GM19324 (cell line): ENCODE data around the gene ZNF496.
"Not testable (repeated sequence)": the region's sequence is repeated elsewhere in the genome, so short reads cannot be mapped to it uniquely, and the experiment has no call there.

Experiments used
- ATAC-seq: cut with Tn5 transposase; IDR thresholded peaks from one replicate; pipeline ENCODE4 v1.9.1; 2021; ENCODE audit warnings: mild to moderate bottlenecking, moderate library complexity; ENCODE audit not compliant: unreplicated experiment, low FRiP score

Gene ZNF496

DNA sequence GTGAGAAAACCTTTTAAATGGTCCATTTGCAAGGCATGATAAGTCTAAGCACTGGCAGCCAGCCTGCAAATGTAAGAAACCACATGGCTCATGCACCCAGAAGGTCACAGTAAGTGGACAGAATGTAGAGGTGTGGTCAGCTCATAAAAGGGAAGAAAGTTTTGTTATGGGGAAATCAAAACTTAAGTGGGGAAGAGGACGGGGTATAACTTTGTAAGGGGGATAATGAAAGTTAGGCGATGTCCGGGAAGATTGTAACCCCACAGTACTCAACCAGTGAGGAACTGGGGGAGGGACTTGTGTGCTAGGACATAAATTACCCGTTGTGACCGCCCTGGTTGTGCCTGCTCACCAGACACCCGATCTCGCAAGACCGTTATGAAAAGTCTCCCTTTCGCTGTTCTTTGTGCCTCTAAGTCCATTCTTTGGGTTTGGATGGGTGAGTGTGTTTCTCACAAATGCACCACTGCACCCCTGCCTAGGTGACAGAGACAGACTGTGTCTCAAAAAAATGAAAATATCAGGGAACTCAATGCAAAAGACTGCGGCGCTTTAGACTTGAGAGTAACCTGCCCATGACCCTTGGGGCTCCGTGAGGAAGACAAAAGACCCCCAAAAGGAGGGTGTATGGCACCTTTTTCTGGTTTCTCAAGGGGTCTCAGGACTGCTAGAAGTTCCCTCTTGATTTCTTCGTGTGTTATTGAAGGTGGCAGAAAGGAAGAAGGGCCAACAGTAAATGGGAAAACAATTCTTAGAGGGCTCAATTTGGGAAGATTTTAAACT lies 28.6 kb upstream of the ZNF496 start:
- ATAC-seq: no peak

DNA sequence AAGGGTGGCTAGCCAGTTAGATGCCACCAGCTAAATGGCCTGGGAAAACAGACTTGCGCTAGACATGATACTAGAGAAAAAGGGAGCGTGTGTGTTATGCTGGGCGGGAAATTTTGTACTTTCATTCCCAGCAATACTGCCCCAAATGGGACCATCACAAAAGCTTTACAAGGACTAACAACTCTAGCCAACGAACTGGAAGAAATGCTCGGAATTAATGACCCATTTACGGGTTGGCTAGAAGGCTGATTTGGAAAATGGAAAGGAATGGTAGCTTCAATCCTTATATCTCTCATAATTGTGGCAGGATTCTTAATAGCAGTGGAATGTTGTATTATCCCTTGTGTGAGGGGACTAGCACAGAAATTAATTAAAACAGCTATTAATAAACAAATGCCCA lies 27.9 kb upstream of the ZNF496 start:
- no peak for ATAC-seq

DNA sequence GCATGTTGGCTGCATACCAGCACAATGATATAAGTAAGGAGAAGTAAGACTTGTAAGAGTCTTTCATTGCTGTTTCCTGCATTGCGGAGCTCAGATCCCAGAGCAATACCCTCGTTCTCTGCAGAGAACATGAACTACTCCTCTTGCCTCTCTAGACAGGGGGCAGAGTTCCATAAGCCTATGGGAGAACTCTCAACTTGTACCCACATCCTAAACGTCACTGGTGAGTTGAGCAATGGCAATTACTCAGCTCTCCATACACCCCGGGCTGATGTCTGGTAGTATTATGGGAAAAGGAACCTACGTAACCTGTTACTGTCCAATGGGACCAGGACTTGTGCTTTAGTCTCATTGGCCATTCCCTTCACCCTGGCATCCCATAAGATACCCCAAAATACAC lies 27.3 kb upstream of the ZNF496 start:
- no peak for ATAC-seq

DNA sequence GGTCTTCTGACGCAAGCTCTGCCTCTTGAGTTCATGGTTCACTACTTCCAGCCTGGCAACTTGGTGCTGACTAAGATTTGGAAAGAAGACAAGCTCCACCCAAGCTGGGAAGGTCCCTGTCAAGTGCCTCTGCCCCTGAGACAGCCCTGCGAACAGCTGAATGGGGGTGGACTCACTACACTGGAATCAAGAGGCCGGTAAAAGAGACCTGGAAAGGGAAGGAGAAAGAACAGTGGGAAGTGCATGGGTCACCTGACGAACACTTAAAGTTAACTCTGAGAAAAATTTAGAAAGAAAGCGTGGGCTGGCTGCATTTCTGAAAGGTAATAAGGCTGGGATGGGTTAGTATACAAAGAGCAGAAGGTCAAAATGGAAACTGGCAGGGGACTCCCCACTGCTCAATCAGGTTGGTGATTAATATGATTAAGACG lies 26.1 kb upstream of the ZNF496 start:
- peak; percentile 78 for ATAC-seq

DNA sequence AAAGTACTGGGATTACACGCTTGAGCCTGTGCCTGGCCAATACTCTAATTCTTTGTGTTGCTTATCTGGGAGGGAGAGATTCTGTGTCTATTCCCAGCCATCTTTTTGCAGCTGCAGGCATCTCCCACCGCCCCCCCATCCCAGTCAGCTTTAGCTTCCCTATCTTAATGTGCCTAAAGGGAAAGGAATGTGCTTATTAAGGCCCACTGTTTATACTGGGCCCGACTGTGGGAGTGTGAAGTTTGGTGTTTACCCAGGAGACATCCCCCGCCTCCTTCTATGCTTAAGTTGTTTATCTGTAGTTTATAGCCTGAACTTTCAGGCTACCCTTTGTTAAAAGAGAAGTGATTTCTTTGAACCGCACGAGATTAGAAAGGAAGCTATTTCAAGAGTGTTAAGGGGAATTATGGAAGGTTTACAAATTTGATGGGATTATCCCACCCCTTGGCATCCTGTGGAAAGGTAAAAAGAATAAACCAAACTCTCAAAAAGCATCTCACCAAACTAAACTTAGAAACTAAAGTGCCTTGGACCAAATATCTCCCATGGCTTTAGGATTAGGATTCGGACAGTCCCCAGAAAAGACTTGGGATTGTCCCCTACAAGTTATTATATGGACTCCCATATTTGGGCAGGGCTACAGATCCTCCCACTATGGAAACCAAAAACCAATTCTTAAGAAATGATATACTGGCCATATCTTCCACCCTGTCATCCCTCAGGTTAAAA lies 25.5 kb upstream of the ZNF496 start:
- ATAC-seq: no peak

DNA sequence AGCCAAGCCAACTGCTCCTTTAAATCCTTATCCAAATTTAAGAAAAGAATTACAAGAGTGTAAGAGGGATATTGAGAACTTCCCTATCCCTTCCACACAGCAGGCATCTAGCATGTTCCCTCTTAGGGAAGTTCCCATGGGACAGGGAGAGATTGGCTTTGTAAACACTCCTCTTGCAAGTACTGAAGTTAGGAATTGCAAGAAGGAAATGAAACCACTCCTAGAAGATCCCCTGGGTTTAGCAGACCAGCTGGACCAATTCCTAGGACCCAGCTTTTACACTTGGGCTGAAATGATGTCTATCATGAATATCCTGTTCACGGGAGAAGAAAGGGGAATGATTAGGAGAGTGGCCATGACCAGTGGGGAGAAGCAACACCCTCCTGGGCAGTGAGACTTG lies 23.5 kb upstream of the ZNF496 start:
- ATAC-seq: not testable (repeated sequence)

DNA sequence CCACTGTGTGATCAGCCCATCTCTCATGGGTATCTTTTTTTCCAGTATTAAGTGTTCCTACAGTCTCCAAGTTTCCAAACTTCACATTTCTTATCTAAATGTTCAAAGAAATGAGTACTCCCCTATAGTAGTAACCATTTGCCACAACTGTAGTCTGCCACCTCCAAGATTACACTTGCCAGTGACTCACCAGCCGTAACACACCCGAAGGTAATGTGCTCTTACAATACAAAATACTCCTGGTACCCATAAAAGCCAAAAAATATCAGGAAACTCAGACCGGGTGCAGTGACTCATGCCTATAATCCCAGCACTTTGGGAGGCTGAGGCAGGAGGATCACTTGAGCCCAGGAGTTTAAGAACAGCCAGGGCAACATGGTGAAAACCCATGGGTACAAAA lies 20.5 kb upstream of the ZNF496 start:
- no peak for ATAC-seq

DNA sequence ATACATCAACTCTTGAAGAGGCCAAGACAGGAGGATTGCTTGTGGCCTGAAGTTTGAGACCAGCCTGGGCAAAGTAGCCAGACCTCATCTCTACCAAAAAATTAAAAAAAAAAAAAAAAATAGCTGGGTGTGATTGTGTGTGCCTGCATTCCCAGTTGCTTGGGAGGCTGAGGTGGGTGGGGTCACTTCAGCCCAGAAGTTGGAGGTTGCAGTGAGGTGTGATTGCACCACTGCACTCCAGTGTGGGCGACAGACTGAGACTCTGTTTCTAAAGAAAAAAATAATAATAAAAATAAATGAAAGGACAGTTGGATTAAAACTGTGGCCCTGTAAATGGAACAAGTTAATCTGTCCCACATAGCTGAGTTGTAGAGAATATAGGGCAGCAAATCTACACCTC lies 18.9 kb upstream of the ZNF496 start:
- no peak for ATAC-seq

DNA sequence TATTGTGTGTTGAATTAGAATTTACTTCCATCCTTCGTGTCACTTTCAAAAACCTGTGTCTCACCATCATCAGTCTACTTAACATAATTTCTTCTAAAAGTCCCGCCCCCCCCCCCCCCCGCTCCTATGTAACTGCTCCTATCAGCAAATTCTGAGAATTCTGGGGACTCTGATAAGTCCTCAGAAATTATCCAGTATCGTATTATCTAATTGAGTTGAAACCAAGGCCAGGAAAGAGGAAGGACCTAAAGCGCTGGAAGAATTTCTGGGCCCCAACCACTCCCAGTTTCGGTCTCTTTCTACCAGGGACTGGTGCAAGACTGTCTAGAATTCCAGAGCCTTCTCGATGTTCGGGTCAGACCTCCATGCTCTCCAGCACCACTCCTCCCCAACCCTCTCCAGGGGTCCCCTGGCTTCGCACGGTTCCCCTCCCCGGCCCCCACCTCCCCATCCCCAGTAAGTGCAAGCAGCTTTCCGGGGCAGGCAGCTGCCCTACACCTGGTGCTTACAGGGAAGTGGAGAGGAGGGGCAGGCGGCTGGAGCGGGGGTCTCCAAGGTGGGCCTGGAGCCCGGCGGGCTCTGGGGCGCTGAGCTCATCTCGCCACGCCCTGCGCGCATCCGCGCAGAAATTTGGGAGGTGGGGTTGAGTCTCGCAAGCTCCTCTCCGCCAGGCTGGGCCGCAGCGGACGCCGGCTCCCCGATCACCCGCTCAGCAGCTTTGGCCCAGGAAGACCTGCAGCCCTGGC lies 16.0 kb upstream of the ZNF496 start:
- no peak for ATAC-seq

DNA sequence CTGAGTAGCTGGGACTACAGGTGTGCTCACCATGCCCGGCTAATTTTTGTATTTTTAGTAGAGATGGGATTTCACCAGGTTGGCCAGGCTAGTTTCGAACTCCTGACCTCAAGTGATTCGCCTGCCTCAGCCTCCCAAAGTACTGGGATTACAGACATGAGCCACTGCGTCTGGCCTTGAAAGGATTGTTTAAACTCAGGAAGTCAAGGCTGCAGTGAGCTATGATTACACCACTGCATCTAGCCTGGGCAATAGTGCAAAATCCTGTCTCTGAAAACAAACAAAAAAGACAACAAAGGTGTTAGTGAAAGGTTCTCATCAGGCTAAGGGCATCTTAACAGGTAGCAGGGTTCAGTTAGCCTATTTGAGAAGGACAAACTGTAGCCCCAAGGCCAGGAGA lies 14.2 kb upstream of the ZNF496 start:
- no peak for ATAC-seq

DNA sequence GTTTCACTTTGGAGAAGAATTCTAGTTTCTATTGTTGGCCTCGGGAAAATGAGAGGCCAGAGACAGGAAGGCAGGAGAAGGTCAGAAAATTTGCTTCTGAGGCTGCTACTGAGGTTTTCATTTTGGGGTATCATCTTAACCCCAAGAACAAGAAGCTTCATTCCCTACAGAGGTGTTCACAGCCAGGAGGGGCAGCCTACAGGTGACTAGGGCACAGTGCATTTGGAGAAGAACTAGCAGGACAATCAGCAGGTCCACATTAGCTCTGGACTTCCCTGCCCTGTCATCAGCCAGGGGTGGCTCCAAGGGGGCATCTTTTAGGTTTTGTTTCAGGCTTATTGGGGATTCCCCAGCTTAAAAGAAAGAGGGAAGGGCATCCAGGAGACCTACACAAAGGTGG lies 12.1 kb upstream of the ZNF496 start:
- ATAC-seq: no peak

DNA sequence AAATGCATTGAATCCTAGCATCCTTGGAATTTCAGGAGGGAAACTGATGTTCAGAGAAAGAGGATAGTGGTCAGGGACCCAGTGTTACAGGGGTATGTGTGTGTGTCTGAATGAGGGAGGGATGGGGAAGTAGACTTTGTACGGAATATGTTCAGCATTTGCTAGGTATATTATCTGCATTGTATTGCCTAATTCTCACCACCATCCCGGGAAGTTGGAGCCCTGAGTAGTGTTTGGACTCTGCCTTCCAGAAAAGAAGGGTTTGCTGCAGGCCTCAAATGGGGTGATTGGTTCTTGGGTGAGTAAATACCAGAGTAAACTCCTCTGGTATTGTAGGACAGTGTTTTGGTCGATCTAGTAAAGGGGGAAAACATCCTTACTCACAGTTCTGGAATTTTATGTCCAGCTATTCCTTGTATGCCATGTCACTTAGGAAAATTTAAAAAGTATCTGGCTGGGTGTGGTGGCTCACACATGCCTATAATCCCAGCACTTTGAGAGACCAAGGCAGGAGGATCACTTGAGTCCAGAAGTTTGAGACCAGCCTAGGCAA lies 7.1 kb upstream of the ZNF496 start:
- no peak for ATAC-seq

DNA sequence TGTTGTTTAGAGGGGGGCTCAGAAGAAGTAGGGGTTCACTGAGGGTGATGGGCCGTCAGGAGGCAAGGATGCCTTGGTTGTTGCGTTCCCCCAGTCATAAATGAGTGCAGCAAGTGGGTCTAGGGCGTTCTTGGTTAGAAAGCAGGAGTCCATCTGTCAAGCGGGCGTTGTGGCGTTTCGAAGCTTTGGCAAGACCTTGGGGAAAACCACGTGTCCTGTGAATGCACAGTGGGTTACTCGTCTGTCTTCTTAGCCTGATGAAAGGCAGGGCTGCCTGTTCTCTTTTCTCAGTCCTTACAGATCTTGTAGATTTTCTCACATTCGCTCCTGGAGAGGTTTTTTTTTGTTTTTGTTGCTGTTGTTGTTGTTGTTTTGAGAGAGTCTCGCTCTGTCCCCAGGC lies 6.3 kb upstream of the ZNF496 start:
- no peak for ATAC-seq

DNA sequence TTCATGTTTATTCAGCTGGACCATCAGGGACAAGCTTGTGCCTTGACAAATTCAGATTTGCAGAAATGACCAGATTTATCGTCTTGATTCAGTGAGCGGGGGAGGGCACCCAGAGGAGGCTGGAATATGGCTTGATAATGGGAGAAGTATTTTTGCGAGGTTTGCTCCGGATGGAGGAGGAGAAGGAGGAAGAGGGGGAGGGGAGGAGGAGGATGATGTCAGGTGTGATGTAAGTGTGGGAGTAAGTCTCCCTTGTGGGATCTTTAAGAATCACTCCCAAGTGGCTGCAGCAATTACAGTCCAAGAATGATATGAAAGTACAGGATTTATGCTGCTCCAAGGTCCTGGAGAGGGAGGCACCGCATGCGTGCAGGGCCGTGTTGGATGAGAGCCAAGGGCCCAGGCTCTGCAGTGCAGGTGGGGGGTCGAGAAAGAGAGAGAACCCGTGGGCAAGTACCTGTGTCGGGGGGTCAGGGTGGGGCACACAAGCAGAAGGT lies 5.6 kb upstream of the ZNF496 start:
- ATAC-seq: no peak

DNA sequence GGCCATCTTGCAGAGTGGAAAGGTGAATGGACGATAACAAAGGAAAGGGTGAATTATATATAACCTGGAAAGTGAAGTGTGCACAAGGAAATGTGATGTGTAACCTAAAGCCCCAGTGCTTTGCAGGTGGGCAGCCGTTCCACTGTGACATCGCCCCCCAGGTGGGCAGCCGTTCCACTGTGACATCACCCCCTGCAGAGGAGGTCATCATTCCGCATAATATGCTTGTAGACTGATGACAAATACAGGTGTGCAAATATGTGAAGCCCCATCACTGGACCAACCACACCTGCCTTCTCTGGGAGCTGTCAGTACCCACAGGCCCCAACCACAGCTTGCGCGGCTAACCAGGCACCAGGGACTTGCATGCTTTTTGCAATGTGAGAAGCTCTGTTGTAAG lies 4.7 kb upstream of the ZNF496 start:
- no peak for ATAC-seq

DNA sequence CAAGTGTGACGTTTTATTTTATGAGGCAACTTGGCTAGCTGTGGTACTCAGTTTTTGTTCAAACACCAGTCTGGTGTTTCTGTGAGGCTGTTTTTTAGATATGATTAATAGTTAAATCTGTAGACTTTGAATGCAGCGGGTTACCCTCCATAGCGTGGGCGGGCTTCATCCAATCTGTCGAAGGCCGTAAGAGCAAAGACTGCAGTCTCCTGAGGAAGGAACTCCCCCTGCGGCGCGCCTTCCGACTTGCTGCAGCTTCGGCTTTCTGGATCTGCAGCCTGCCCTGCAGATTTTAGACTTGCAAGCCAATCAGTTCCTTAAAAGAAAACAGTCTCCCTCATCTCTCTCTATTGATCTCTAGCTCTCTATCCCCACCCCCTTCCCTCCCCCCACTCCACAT lies 4.2 kb upstream of the ZNF496 start:
- ATAC-seq: no peak

DNA sequence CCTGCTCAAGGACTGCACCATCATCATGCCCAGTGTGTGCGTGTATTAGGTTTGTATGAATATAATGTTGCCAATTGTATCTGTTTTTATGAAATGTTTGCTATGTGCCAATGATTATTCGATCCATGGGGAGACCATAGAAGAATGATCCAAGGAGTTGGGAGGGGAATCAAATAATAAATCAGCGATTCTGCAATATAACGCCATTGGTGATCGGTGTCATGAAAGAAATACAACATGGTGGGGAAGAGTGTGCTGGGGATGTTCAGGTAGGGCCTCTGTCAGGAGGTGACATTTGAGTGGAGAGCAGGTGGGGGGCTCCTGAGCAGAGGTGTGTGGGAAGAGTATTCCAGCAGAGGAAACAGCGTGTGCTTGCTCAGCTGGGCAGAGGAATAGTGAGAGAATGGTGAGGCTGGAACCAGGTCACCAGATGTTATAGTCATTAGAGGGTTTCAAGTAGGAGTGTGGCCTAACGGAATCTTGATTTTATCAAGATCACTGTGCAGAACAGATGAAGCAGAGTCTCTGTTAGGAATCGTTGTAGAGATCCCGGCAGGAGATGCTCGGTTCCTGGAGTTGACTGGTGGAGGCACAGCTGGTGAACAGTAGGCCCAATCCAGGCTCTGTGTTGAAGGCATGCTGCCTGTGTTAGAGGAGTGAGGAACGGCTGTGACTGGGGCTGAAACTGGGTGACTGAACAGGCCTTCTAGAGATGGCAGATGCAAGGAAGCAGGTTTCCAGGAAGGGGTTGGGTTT lies 2.9 kb upstream of the ZNF496 start:
- no peak for ATAC-seq

DNA sequence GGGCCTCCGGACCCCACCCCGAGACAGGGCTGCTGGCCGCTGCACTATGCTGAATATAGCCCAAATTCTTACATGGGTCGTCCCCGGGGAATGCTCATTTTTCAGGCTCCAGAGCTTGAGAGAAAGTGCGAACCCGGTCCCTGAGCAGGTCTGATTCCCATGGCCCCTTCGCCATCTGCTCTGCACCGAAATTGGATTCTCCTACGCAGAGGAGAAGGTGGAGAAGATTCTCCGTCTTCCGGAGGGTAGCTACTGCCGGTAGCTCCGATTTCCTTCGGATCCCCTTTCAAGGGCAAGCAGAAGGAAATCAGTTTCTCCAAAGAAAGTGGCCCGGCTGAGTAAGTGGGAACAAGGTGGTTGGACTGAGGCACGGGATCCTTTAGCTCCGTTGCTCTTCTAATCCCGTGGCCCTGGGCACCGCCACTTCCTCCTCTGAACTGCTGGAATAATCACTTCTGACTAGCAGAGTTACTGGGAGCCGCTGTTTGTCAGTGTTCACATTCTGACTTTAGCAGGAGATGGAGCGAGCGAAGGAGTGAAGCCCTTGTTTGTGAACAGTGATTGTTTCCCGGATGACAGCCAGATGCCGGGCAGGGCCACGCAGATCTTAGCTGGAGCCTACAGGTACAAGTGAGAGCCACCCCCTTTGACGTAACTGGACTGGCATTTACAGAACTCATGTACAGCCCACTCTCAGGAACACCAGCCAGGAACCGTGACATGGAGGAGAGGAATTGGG lies 1.1 kb upstream of the ZNF496 start:
- ATAC-seq: no peak

DNA sequence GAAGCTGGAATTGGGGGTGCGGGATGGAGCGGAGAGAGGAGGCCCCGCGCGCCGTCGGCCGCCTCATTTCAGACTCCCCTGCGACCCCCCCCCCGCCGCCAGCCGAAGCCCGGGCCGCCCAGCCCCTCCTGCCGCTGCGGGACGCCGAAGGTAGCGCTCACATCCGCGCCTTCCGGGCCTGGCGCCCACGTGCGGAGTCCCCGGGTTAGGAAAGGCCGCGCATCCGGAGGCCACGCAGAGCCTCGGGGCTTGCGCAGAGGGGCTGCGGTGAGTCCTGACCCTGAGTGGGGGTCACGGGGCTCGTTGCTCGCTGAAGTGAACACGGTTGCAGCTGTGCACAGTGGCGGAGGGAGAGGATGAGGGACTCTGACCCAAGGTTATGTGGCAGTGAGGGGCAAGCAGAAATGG lies 552 bp upstream of the ZNF496 start:
- ATAC-seq: peak; percentile 38

DNA sequence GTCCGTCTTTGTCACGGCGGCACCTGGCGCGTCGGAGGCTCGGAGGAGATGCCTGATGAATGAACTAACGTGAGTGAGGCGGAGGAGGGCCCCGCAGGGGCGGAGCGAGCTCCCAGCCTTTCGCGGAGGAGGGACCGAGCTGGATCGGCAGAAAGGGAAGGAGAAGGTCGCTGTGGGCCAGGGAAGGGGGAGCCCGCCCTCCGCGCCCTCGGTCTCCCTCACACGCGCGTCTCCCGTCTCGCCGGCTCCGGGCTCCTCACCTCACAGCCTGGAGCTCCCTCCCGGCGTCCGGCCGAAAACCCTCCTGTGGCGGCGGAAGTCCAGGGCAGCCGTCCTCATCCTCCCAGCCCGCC lies 519 bp downstream of the ZNF496 start:
- ATAC-seq: peak; percentile 72
